Stimulated activated CD8-positive, alpha-beta memory T cell treated with anti-CD3 and anti-CD28 coated beads, Interleukin-7, amount 100 ng/mL, for 24 hours (primary cell): Measurements from ENCODE around the gene OSCP1.

ENCODE experiments used
- DNase-seq: peaks from one replicate; pipeline ENCODE4 v3.0.0-alpha.2; 2020; ENCODE audit warnings: low read depth

Gene OSCP1

GRCh38 chr1:36475341-36475740 lies 25.1 kb upstream of the OSCP1 start:
- DNase-seq, result no peak

DNA sequence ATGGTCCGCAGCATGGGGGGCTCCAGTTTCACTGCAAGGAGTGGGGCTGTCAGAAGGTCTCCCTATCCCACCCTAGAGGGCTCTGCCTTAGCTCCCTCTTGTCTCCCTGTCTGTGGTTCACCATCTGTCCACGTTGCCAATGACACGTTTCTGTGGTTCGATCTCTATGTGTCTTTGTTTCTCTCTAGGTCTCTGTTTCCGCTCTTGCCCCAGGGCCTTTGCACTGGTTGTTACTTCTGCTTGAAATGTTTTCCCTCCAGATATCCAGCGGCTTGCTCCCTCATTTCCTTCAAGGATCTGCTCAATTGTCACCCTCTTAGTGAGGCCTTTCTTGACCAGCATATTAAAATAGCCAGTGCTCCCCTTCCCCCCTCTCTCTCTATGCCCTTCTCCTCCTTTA lies 22.4 kb upstream of the OSCP1 start:
- no peak for DNase-seq

GRCh38 chr1:36471830-36472641 lies 21.8 kb upstream of the OSCP1 start:
- no peak for DNase-seq

- DNase-seq, result no peak
These were observed 18.9 kb upstream of the OSCP1 start for GRCh38 chr1:36469163-36469562.

DNA sequence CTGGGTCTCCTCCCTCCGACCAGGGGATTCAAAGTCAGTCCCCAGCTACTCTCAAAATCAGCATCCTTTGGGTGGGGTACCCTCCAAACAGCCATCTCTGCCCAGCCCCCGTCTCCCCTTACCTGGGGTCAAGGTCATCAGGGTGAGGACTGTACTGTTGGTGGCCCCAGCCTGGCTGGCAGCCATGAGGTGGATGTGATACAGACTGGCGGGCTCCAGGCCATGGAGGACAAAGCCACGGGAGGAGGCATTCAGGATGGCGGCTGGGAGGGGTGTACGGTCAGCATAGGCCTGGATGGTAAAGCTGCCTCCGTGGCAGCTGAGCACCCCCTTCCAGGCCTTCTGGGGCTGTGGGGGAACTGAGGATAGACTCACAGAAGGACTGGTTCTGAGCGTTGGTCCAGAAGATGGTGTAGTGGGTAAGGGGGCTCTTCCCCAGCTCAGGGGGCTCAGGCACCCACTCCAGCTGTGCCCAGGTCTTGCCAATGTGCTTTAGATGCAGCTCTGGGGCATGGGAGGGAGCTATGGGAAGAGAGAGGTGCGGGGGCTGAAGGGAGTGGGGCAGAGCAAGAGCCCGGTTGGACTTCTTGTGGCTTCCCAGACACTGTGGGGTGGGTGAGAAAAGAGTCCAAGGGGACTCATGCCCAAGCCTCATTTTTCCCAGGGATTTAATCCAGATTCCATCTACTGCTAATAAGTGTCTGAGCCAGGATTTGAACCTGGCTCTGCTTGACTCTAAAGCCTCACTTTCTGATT lies 17.6 kb upstream of the OSCP1 start:
- no peak for DNase-seq

DNA sequence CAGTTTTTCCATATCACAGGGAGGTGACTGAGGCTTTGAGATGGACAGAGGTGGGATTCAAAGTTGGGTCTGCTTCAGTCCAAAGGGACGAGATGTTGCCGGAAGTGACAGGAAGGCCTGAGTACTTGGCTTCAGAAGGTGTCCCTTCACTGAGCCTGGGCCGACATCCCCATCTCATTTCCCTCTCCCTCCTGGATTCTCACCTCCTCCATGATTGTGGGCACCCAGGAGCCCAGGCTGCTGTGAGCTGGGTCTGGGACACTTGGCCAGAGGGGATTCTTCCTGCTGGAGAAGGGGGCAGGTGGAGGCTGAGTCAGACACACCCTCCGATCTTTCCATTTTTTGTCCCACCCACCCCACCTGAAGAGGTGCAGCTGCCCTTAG lies 16.8 kb upstream of the OSCP1 start:
- no peak for DNase-seq

GRCh38 chr1:36466370-36467026 lies 16.2 kb upstream of the OSCP1 start:
- DNase-seq, result no peak

- DNase-seq, result no peak
These were observed 15.6 kb upstream of the OSCP1 start for GRCh38 chr1:36465731-36466369.

GRCh38 chr1:36464605-36465393 lies 14.5 kb upstream of the OSCP1 start:
- DNase-seq, result no peak

GRCh38 chr1:36463803-36464604 lies 13.8 kb upstream of the OSCP1 start, which contains the start of gene MRPS15:
TSS of gene MRPS15 (minus strand) at chr1:36464384. CDS start at chr1:36464275, 109 bp downstream.
- peak; percentile 91 for DNase-seq

DNA sequence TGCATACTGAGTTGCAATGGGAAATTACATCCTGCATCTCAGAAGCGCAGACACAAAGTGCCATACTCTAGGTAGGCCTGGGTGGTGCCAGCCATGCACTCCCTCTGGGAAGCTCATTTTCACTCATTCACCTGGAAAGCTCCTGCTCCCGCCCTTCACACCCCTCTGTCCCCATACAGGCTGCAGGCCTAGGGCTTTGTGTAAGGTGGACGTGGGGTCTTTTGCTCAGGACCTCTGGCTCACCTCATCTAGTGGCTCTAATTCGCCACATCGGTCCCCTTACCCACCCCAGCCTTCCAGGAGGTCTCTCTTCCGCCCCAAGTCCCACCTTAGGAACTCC lies 13.2 kb upstream of the OSCP1 start:
- DNase-seq, result no peak

- no peak for DNase-seq
These were observed 8.7 kb upstream of the OSCP1 start for GRCh38 chr1:36458910-36459309.

- no peak for DNase-seq
These were observed 7.4 kb upstream of the OSCP1 start for GRCh38 chr1:36457691-36458090.

- no peak for DNase-seq
These were observed 6.2 kb upstream of the OSCP1 start for GRCh38 chr1:36456391-36456928.

DNA sequence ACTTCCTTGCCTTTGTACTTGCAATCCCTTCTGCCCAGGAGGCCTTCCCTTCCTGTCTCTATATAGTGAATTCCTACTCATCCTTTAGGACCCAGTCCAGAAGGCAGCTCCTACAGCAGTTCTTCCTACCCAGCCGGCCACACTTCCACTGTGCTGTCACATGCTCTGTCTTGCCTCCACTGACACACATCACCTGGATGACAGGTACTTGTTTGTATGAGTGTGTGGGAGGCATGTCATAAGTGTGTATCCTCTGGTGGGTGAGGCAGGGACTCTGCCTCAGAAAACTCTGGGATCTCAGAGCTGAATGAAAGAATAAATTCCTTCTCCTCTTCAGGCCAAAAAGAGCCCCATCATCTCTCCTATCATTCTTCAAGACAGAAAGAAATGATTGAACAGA lies 5.1 kb upstream of the OSCP1 start:
- DNase-seq, result no peak

GRCh38 chr1:36453600-36454388 lies 3.5 kb upstream of the OSCP1 start:
- DNase-seq, result no peak

- DNase-seq, result no peak
These were observed 2.8 kb upstream of the OSCP1 start for GRCh38 chr1:36453051-36453450.

DNA sequence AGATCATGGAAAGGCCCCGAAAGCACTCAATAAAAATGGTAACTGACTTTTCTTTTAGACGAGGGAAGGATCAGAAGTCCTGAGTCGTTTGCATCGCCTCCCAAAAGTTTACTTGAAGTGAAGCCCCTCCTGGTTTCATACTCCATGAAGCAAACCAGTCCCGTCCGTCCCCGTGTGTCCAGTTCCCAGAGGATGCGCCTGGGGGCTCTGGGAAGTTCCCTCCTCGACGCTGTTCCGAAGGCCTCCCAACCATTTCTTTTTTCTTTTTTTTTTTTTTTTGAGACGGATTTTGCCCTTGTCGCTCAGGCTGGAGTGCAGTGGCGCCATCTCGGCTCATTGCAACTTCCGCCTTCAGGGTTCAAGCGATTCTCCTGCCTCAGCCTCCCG lies 661 bp upstream of the OSCP1 start:
- DNase-seq, result no peak

DNA sequence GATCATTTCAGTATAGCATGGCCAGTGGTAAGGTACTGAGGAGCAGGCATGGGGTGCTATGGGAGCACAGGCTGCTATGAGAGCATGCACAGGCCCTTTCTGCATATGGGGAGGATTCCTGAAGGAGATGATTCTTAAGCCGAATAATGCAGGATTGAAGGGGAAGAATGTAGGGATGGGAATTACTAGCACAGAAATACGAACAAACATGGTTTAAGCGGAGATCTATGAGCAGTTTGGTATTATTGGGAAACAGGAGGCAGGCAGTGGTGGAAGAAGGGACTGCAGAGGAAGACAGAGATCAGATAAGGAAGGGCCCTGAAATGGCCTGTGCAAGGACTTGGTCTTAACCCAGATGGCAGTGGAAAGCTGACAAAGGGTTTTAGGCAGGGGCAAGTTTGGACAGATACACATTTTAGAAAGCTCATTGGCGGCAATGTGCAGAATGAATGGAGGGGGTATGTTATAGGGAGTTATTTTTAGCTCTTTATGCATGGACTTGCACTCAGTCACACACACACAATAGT lies 1.7 kb downstream of the OSCP1 start:
- no peak for DNase-seq

DNA sequence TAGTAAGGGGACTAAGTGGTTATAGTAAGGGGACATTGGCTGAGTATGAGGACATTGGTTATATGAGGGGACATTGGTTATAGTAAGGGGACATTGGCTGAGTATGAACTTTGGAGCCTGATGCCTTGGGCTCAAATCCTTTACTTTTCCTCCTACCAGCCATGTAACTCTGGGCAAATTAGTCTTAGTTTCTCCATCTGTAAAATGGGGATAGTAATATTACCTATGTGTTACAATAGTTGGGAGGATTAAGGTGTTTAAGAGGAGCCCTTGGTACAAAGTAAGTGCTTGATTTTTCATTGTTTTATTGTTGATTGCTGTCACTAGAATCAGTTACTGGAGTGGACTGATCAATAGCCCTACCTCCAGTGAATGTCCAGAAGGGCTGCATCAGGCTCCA lies 2.8 kb downstream of the OSCP1 start:
- DNase-seq, result no peak
